Retinal pigment epithelial cell (primary cell): ENCODE data around the gene SDS.

ENCODE experiments used
- DNase-seq: peaks from one replicate; pipeline ENCODE4 v3.0.0-alpha.2; 2010; ENCODE audit warnings: low read depth
- H3K4me3 ChIP-seq: 2 replicates; pipeline ENCODE4 v1.5.1; 2011; ENCODE audit warnings: mild to moderate bottlenecking, low read length, control low read depth, moderate library complexity
- CTCF ChIP-seq: conservative IDR thresholded peaks from 2 replicates; pipeline ENCODE4 v1.5.1; 2011; ENCODE audit warnings: low read depth, low read length, control low read depth, inconsistent platforms

SDS gene

DNA sequence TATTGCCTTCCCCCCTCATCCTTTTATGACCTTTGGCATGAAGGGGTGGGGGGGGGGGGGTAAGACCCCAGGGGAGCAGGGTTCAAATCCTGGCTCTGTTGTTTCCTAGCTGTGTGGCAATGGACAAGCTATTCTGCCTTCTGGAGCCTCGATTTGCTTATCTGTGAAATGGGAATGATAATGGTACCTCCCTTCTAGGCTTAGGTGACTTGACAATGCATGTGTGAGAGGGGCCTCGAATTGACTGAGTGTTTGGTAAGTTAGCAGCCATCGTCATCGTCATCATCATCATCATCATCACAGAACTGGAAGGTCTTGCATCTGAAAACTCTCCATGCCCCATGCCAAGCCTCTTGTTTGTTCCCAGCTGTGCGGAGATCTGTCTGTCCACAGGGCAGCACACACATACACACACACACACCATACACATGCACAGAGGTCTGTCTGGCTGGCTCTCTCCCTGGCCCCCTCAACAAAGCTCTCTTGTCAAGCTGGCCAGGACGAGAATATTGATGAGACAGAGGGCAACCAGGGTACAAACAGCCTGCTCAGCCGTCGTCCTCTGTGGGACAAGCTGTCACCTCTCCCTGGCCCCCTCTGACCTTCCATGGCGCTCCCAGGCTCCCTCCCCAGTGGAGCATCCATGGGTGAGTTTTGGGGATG lies 5.9 kb upstream of the SDS start:
- no peak for DNase-seq
- TF ChIP-seq CTCF, result no peak
- H3K4me3 ChIP-seq, result no peak overlapping the region

DNA sequence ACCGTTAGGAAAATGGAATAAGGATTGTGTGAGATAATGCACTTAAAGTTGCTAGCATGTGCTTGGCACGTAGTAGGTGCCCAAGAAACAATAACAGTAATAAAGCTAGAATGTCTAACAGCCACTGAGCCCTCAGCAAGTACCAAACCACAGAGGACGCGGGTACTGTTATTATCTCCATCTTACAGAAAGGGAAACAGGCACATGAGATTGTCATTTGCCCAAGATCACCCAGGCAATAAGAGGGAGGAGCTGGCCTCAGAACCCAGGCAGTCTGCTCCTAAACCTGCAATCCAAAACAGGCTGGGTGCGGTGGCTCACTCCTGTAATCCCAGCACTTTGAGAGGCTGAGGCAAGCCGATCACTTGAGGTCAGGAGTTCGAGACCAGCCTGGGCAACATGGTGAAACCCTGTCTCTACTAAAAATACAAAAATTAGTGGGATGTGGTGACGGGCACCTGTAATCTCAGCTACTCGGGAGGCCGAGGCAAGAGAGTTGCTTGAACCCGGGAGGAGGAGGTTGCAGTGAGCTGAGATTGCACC lies 5.1 kb upstream of the SDS start:
- H3K4me3 ChIP-seq, result no peak overlapping the region
- DNase-seq, result no peak
- no peak for TF ChIP-seq CTCF

- no peak overlapping the region for H3K4me3 ChIP-seq
- TF ChIP-seq CTCF, result no peak
- no peak for DNase-seq
These were observed 4.4 kb upstream of the SDS start for GRCh38 chr12:113407931-113408600.

GRCh38 chr12:113405694-113406093 lies 2.0 kb upstream of the SDS start:
- no peak overlapping the region for H3K4me3 ChIP-seq
- TF ChIP-seq CTCF, result no peak
- DNase-seq, result no peak

DNA sequence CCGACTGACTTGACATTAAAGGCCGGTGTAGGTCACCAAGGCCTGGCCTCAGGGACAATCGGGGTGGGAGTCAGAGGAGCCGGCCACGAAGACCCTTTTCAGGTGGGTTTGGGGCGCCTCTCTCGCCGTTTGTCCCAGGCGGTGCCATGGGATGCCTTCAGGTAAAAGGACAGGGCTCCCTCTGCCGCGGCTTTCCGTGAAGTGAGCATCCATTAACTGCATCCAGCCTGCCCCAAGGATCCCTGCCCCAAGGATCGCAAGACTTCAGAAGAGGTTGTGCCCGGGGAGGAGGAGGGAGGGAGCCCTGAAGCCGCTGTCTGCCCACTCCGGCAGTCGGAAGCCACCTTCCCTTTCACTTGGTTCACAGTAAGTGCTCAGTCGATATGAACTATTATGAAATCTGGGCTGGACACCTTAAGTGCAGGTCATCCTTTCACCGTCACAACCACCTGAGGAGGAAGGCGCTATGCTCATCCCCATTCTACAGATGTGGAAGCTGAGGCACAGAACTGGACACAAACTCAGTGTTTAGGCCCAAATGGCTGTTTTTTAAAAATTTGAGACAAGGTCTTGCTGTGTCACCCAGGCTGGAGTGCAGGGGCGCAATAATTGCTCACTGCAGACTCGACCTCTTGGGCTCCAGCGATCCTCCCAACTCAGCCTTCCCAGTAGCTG lies 964 bp downstream of the SDS start:
- no peak for DNase-seq
- H3K4me3 ChIP-seq, result no peak overlapping the region
- TF ChIP-seq CTCF, result no peak

GRCh38 chr12:113401066-113402000 lies 2.4 kb downstream of the SDS start:
- TF ChIP-seq CTCF, result no peak
- DNase-seq, result no peak
- no peak overlapping the region for H3K4me3 ChIP-seq
